GM12872 (cell line): ENCODE results near the gene DNAH3.

Experiments used
- CTCF ChIP-seq: IDR thresholded peaks from 3 replicates; pipeline ENCODE4 v1.5.1; 2011; ENCODE audit warnings: low read depth, mild to moderate bottlenecking, low read length, moderate library complexity; ENCODE audit not compliant: insufficient read depth

Gene DNAH3

GRCh38 chr16:21179126-21179982 lies 28.7 kb upstream of the DNAH3 start:
- TF ChIP-seq CTCF = no peak

- no peak for TF ChIP-seq CTCF
These were observed 24.8 kb upstream of the DNAH3 start for GRCh38 chr16:21175397-21175796.

GRCh38 chr16:21172650-21173049 lies 22.0 kb upstream of the DNAH3 start:
- no peak for TF ChIP-seq CTCF

- TF ChIP-seq CTCF = no peak
These were observed 18.8 kb upstream of the DNAH3 start for GRCh38 chr16:21169249-21169981.

GRCh38 chr16:21167929-21168602 lies 17.4 kb upstream of the DNAH3 start:
- TF ChIP-seq CTCF = no peak

GRCh38 chr16:21167360-21167759 lies 16.7 kb upstream of the DNAH3 start:
- no peak for TF ChIP-seq CTCF

GRCh38 chr16:21166561-21166961 lies 15.9 kb upstream of the DNAH3 start:
- no peak for TF ChIP-seq CTCF
